H1 (cell line): ENCODE results near the gene TMEM9B. TPM values are rescaled to one million over a fixed set of nuclear protein-coding genes. Genes with fewer than 3 reads are reported as not detected.

Source experiments
- CTCF ChIA-PET: fragments of 300-600 bp; sonication (Branson Sonifier 250); formaldehyde crosslinking; loops from one replicate; lab custom pipeline; 2021; ENCODE audit not compliant: partially characterized antibody; lab: Charles Lee
- POLR2A ChIA-PET: fragments of 300-600 bp; sonication (Branson Sonifier 250); formaldehyde crosslinking; loops from one replicate; lab custom pipeline; 2021; ENCODE audit warnings: inconsistent platforms; ENCODE audit not compliant: partially characterized antibody; lab: Charles Lee
- DNase-seq, 2 experiments: peaks; one replicate each; pipeline versions ENCODE4 v3.0.0 to v3.0.0-alpha.2; 2010 to 2022; ENCODE audit warnings: low spot score in 2 of 2, low read depth in 1 of 2, mixed read lengths in 1 of 2
- FAIRE-seq: peaks from 2 replicates; lab custom pipeline; 2011; peaks lifted over from hg19 to GRCh38; lab: Jason Lieb, UNC
- H2AFZ ChIP-seq: 2 replicates; pipeline ENCODE4 v1.8.1; 2012; ENCODE audit warnings: low read length, inconsistent platforms
- H2AK5ac ChIP-seq: 2 replicates; pipeline ENCODE4 v1.6.1; 2013; ENCODE audit warnings: low read depth, low read length
- H2BK120ac ChIP-seq: replicated peaks from 2 replicates; pipeline ENCODE3; 2013; ENCODE audit warnings: low read depth, low read length, inconsistent platforms
- H2BK12ac ChIP-seq: 2 replicates; pipeline ENCODE4 v1.6.1; 2013; ENCODE audit warnings: low read depth, low read length
- H2BK15ac ChIP-seq: 2 replicates; pipeline ENCODE4 v1.6.1; 2013; ENCODE audit warnings: low read length
- H2BK20ac ChIP-seq: 2 replicates; pipeline ENCODE4 v1.6.1; 2013; ENCODE audit warnings: low read length
- H2BK5ac ChIP-seq: 2 replicates; pipeline ENCODE4 v1.6.1; 2013; ENCODE audit warnings: low read depth, low read length
- H3K14ac ChIP-seq: 2 replicates; pipeline ENCODE4 v1.6.1; 2013; ENCODE audit warnings: inconsistent platforms; ENCODE audit not compliant: insufficient read length
- H3K18ac ChIP-seq: 2 replicates; pipeline ENCODE4 v1.6.1; 2013; ENCODE audit warnings: low read length; ENCODE audit errors: extremely low read depth
- H3K23ac ChIP-seq: 2 replicates; pipeline ENCODE4 v1.6.1; 2013; ENCODE audit warnings: inconsistent platforms; ENCODE audit not compliant: insufficient read length
- H3K23me2 ChIP-seq: 2 replicates; pipeline ENCODE4 v1.6.1; 2013; ENCODE audit warnings: low read depth, low read length
- H3K27ac ChIP-seq: 2 replicates; pipeline ENCODE4 v1.6.1; 2011; ENCODE audit warnings: low read depth, low read length, inconsistent platforms
- H3K27me3 ChIP-seq, 4 experiments: replicated peaks in 1 of 4; 1 replicate in 1 of 4; 2 replicates in 3 of 4; pipeline versions ENCODE4 v1.6.1 to v1.8.1; 2011 to 2013; ENCODE audit warnings: low read length in 3 of 4, mild to moderate bottlenecking in 3 of 4, inconsistent platforms in 2 of 4, mixed read lengths in 2 of 4, moderate library complexity in 1 of 4; ENCODE audit not compliant: control insufficient read depth in 3 of 4, insufficient read depth in 3 of 4; ENCODE audit errors: extremely low read depth in 1 of 4
- H3K36me3 ChIP-seq, 4 experiments: 2 replicates each; pipeline versions ENCODE4 v1.6.1 to v1.8.1; 2011 to 2013; ENCODE audit warnings: mild to moderate bottlenecking in 4 of 4, low read length in 3 of 4, moderate library complexity in 2 of 4, control low read depth in 1 of 4, inconsistent platforms in 1 of 4; ENCODE audit not compliant: insufficient read depth in 4 of 4, control insufficient read depth in 2 of 4
- H3K4ac ChIP-seq: replicated peaks from 2 replicates; pipeline ENCODE3; 2013; ENCODE audit warnings: low read length, low read depth, mixed read lengths, inconsistent platforms; ENCODE audit not compliant: insufficient read length
- H3K4me1 ChIP-seq, 4 experiments: replicated peaks in 1 of 4; 1 replicate in 1 of 4; 2 replicates in 3 of 4; pipeline versions ENCODE4 v1.6.1 to v1.8.1; 2011 to 2013; ENCODE audit warnings: low read length in 3 of 4, inconsistent platforms in 2 of 4, mixed read lengths in 1 of 4; ENCODE audit not compliant: insufficient read depth in 4 of 4, control insufficient read depth in 3 of 4
- H3K4me2 ChIP-seq, 2 experiments: 2 replicates each; pipeline versions ENCODE4 v1.6.1 to v1.8.1; 2011 to 2013; ENCODE audit warnings: low read depth in 2 of 2, low read length in 2 of 2, control low read depth in 1 of 2, inconsistent platforms in 1 of 2, mild to moderate bottlenecking in 1 of 2; ENCODE audit not compliant: insufficient read depth in 1 of 2
- H3K4me3 ChIP-seq, 4 experiments: fragments of 200-600, 300-600 bp in 1 of 4; sonication (generic), shearing (Covaris generic), sonication (Bioruptor Twin) in 1 of 4; 2 replicates each; pipeline versions ENCODE4 v1.5.1 to v1.8.1; 2011 to 2016; ENCODE audit warnings: low read length in 4 of 4, low read depth in 3 of 4, control low read depth in 2 of 4, inconsistent platforms in 2 of 4, mild to moderate bottlenecking in 2 of 4, mixed read lengths in 1 of 4, moderate library complexity in 1 of 4; ENCODE audit not compliant: insufficient read depth in 2 of 4; ENCODE audit errors: extremely low read depth in 1 of 4
- H3K56ac ChIP-seq: replicated peaks from 2 replicates; pipeline ENCODE3; 2013; ENCODE audit warnings: low read depth, mild to moderate bottlenecking, mixed read lengths, low read length, inconsistent platforms; ENCODE audit not compliant: insufficient read length
- H3K79me1 ChIP-seq: 2 replicates; pipeline ENCODE4 v1.6.1; 2013; ENCODE audit warnings: low read depth, low read length, control low read depth
- H3K79me2 ChIP-seq, 2 experiments: 2 replicates each; pipeline versions ENCODE4 v1.6.1 to v1.8.1; 2012 to 2013; ENCODE audit warnings: low read length in 2 of 2, mild to moderate bottlenecking in 2 of 2, inconsistent platforms in 1 of 2; ENCODE audit not compliant: insufficient read depth in 2 of 2, control insufficient read depth in 1 of 2
- H3K9ac ChIP-seq, 4 experiments: replicated peaks in 1 of 4; 1 replicate in 1 of 4; 2 replicates in 3 of 4; pipeline versions ENCODE4 v1.6.1 to v1.8.1; 2011 to 2013; ENCODE audit warnings: low read depth in 3 of 4, low read length in 3 of 4, control low read depth in 2 of 4, mild to moderate bottlenecking in 2 of 4, moderate library complexity in 2 of 4, inconsistent platforms in 1 of 4; ENCODE audit errors: extremely low read depth in 1 of 4
- H3K9me3 ChIP-seq, 2 experiments: 2 replicates each; pipeline versions ENCODE4 v1.6.1 to v1.8.1; 2012 to 2013; ENCODE audit warnings: mild to moderate bottlenecking in 2 of 2, moderate library complexity in 2 of 2, control low read depth in 1 of 2, inconsistent platforms in 1 of 2, low read depth in 1 of 2, low read length in 1 of 2, mixed read lengths in 1 of 2; ENCODE audit not compliant: insufficient read depth in 2 of 2
- H4K20me1 ChIP-seq, 2 experiments: replicated peaks in 1 of 2; 2 replicates each; pipeline versions ENCODE3 to v1.8.1; 2011 to 2013; ENCODE audit warnings: inconsistent platforms in 2 of 2, low read length in 2 of 2, mild to moderate bottlenecking in 1 of 2; ENCODE audit not compliant: insufficient read depth in 2 of 2, control insufficient read depth in 1 of 2
- H4K5ac ChIP-seq: 2 replicates; pipeline ENCODE4 v1.6.1; 2013; ENCODE audit warnings: low read length, low read depth, mixed read lengths, inconsistent platforms; ENCODE audit not compliant: insufficient read length
- H4K8ac ChIP-seq: 2 replicates; pipeline ENCODE4 v1.8.0; 2013; ENCODE audit warnings: mild to moderate bottlenecking, moderate library complexity, low read length, inconsistent platforms; ENCODE audit not compliant: insufficient read depth; ENCODE audit errors: extremely low read depth
- H4K91ac ChIP-seq: replicated peaks from 2 replicates; pipeline ENCODE3; 2013; ENCODE audit warnings: low read length, mixed read lengths, inconsistent platforms; ENCODE audit not compliant: insufficient read length
- E2F6 ChIP-seq: IDR thresholded peaks from 2 replicates; pipeline ENCODE4 v1.6.1; 2012; ENCODE audit warnings: inconsistent platforms
- GABPA ChIP-seq: IDR thresholded peaks from 2 replicates; pipeline ENCODE4 v1.6.1; 2011; ENCODE audit warnings: mild to moderate bottlenecking, low read length, moderate library complexity, borderline replicate concordance; ENCODE audit not compliant: insufficient read depth
- KDM5A ChIP-seq: fragments of 200-600 bp; IDR thresholded peaks from 2 replicates; pipeline ENCODE4 v1.7.1; 2012; ENCODE audit warnings: mild to moderate bottlenecking, low read length, inconsistent platforms, mixed read lengths
- POLR2AphosphoS5 ChIP-seq: IDR thresholded peaks from 2 replicates; pipeline ENCODE4 v1.6.1; 2011; ENCODE audit warnings: low read depth, low read length
- RAD21 ChIP-seq, 2 experiments: IDR thresholded peaks in 1 of 2; conservative IDR thresholded peaks in 1 of 2; 2 replicates each; pipeline ENCODE4 v1.6.1; 2011; ENCODE audit warnings: low read depth in 2 of 2, low read length in 2 of 2, improper control_type of control experiment in 1 of 2, inconsistent platforms in 1 of 2, mild to moderate bottlenecking in 1 of 2, moderate library complexity in 1 of 2
- RNF2 ChIP-seq: fragments of 200-900, 300-1000 bp; sonication (generic); IDR thresholded peaks from 2 replicates; pipeline ENCODE4 v1.7.1; 2016; ENCODE audit warnings: borderline replicate concordance, low read depth, mild to moderate bottlenecking, antibody characterized with exemption, low read length; ENCODE audit not compliant: poor library complexity, severe bottlenecking; ENCODE audit errors: missing control alignments
- USF2 ChIP-seq: IDR thresholded peaks from 2 replicates; pipeline ENCODE4 v1.6.1; 2011; ENCODE audit warnings: low read length, improper control_type of control experiment
- whole genome bisulfite sequencing, 2 experiments: shearing (Covaris generic) in 1 of 2; methylation state at CpG; one replicate each; pipeline versions ENCODE4 v1.1.6 to v1.1.7; 2013 to 2015; ENCODE audit warnings: low lambda C conversion rate in 2 of 2, mixed read lengths in 2 of 2, inconsistent platforms in 1 of 2, low coverage in 1 of 2, missing lambda C conversion rate in 1 of 2; ENCODE audit not compliant: insufficient replicate concordance in 2 of 2, insufficient coverage in 1 of 2, insufficient read length in 1 of 2; ENCODE audit errors: extremely low coverage in 1 of 2, missing lambda C conversion rate in 1 of 2; 5-methylcytosine and 5-hydroxymethylcytosine counted together
- polyA plus RNA-seq, 7 experiments: library from polyadenylated mRNA; depleted of rRNA in 3 of 7; stranded (reverse) in 5 of 7; unstranded in 2 of 7; fragments of >200 nt in 5 of 7; fragments of 200-250 nt in 2 of 7; gene quantifications; 1 replicate in 5 of 7; 2 replicates in 1 of 7; 4 replicates in 1 of 7; pipeline versions ENCODE4 v1.2.1 to v1.2.3, GENCODE V29; 2011 to 2013; ENCODE audit warnings: missing spikeins in 2 of 7, mixed read lengths in 2 of 7
- total RNA-seq: library from RNA; stranded (reverse); fragmentation: NEBNext Ultra II Directional; extraction: Animal tissue kit (Norgen Biotek cat#: 25700); gene quantifications from 2 replicates; pipeline ENCODE4 v1.2.1, GENCODE V29; 2021

The TMEM9B gene
- total and polyA plus RNA-seq, 2 of the 8 experiments (the other 6 are each of a cell fraction or from before 2014, with no cell fraction given), result 8.3 to 9.4 TPM

GRCh38 chr11:8988329-8989234 lies 24.3 kb upstream of the TMEM9B start:
- WGBS, 2 experiments, result 83% methylated on average over 3 of the region's 3 CpGs; no CpG with 5 or more reads in 1 of the 2 experiments
- H3K4me3 ChIP-seq, result no peak overlapping the region
- H3K4me1 ChIP-seq, result no peaks in the 10 kb centered on the region; a peak in 2 of 7 replicates
- no peak overlapping the region for H4K91ac ChIP-seq
- no peaks in the 10 kb centered on the region for H3K27me3 ChIP-seq
- no peak overlapping the region for H2AK5ac ChIP-seq
- H3K79me1 ChIP-seq, result no peaks in the 10 kb centered on the region
- no peak overlapping the region for H3K18ac ChIP-seq
- H2BK15ac ChIP-seq, result no peak overlapping the region
- H2BK120ac ChIP-seq, result no peak overlapping the region
- no peak for DNase-seq
- no peak overlapping the region for H3K4ac ChIP-seq
- no peaks in the 10 kb centered on the region for H3K9me3 ChIP-seq
- no peak overlapping the region; a peak in 1 of 7 replicates for H3K9ac ChIP-seq
- no peak for FAIRE-seq
- ChIA-PET POLR2A (no interaction called here), CTCF (interaction anchor here (0.6 to 2.6 kb wide), 5 partner anchors 27 to 81 kb away, joined by 3 to 13 read pairs (median 3); no protein-coding TSS in a partner anchor)
- no peaks in the 10 kb centered on the region for H3K36me3 ChIP-seq
- no peaks in the 10 kb centered on the region for H3K23me2 ChIP-seq
- no peaks in the 10 kb centered on the region for H4K20me1 ChIP-seq
- no peak overlapping the region for H2BK12ac ChIP-seq
- no peak overlapping the region for H4K5ac ChIP-seq
- no peak overlapping the region for H3K23ac ChIP-seq
- H3K27ac ChIP-seq, result no peak overlapping the region
- no peaks in the 10 kb centered on the region for H3K79me2 ChIP-seq
- H2BK5ac ChIP-seq, result no peak overlapping the region
- no peak overlapping the region for H3K4me2 ChIP-seq
- H3K14ac ChIP-seq, result no peak overlapping the region
- H2AFZ ChIP-seq, result no peak overlapping the region
- H4K8ac ChIP-seq, result no peak overlapping the region
- no peak overlapping the region for H2BK20ac ChIP-seq
- no peak overlapping the region for H3K56ac ChIP-seq
- TF ChIP-seq GABPA (no peak), RNF2 (no peak), POLR2AphosphoS5 (no peak), RAD21 (IDR thresholded peaks at IDR 0.05 in 1 of 2, conservative IDR thresholded peaks at IDR 0.05 in 1 of 2; ENCODE audit: low read depth in 2 of 2, low read length in 2 of 2) (no peak), E2F6 (no peak), KDM5A (no peak), USF2 (no peak)
